Endodermal cell (in vitro differentiated cells): Measurements from ENCODE around the gene NOXA1. TPM values are rescaled to one million over a fixed set of nuclear protein-coding genes. Genes with fewer than 3 reads are reported as not detected.
"Not testable (repeated sequence)": the region's sequence is repeated elsewhere in the genome, so short reads cannot be mapped to it uniquely, and the experiment has no call there.

Source experiments
- DNase-seq: peaks from one replicate; pipeline ENCODE4 v3.0.0-alpha.2; 2017
- H3K27ac ChIP-seq: 2 replicates; pipeline ENCODE4 v1.5.1; 2013; ENCODE audit warnings: mild to moderate bottlenecking, low read depth, low read length, moderate library complexity
- H3K27me3 ChIP-seq: 2 replicates; pipeline ENCODE4 v1.6.1; 2013; ENCODE audit warnings: mild to moderate bottlenecking, low read length, moderate library complexity; ENCODE audit not compliant: insufficient read depth, control insufficient read depth, poor library complexity, severe bottlenecking
- H3K36me3 ChIP-seq: 2 replicates; pipeline ENCODE4 v1.7.0; 2013; ENCODE audit warnings: mild to moderate bottlenecking, low read length, moderate library complexity; ENCODE audit not compliant: control insufficient read depth, insufficient read depth
- H3K4me1 ChIP-seq: one replicate; pipeline ENCODE4 v1.7.0; 2013; ENCODE audit warnings: low read length; ENCODE audit not compliant: control insufficient read depth, insufficient read depth
- H3K4me3 ChIP-seq: 2 replicates; pipeline ENCODE4 v1.5.1; 2013; ENCODE audit warnings: mild to moderate bottlenecking, low read length, moderate library complexity
- H3K9ac ChIP-seq: 2 replicates; pipeline ENCODE4 v1.6.1; 2013; ENCODE audit warnings: mild to moderate bottlenecking, low read length, moderate library complexity; ENCODE audit not compliant: poor library complexity, severe bottlenecking; ENCODE audit errors: extremely low read depth
- H3K9me3 ChIP-seq: 2 replicates; pipeline ENCODE4 v1.6.1; 2013; ENCODE audit warnings: mild to moderate bottlenecking, low read length, moderate library complexity; ENCODE audit not compliant: control insufficient read depth
- H3K27ac Mint-ChIP-seq: 2 replicates; pipeline ENCODE4 v1.8.0; 2020; ENCODE audit warnings: mixed read lengths
- H3K27me3 Mint-ChIP-seq: 2 replicates; pipeline ENCODE4 v1.8.0; 2021; ENCODE audit warnings: mild to moderate bottlenecking, mixed read lengths; ENCODE audit not compliant: insufficient read depth
- H3K36me3 Mint-ChIP-seq: 2 replicates; pipeline ENCODE4 v1.8.0; 2020; ENCODE audit warnings: low read depth, mixed read lengths
- H3K4me1 Mint-ChIP-seq: 2 replicates; pipeline ENCODE4 v1.8.0; 2020; ENCODE audit warnings: mixed read lengths
- H3K4me3 Mint-ChIP-seq: 2 replicates; pipeline ENCODE4 v1.8.0; 2020; ENCODE audit warnings: mild to moderate bottlenecking, moderate library complexity, mixed read lengths
- H3K9me3 Mint-ChIP-seq: 2 replicates; pipeline ENCODE4 v1.8.0; 2020; ENCODE audit warnings: mild to moderate bottlenecking, mixed read lengths
- WGBS, 2 experiments: methylation state at CpG; one replicate each; pipeline versions ENCODE4 v1.1.5 to v1.1.7; 2013; ENCODE audit warnings: missing lambda C conversion rate in 2 of 2, mixed read lengths in 1 of 2; ENCODE audit not compliant: insufficient coverage in 1 of 2, insufficient read length in 1 of 2; 5-methylcytosine and 5-hydroxymethylcytosine counted together
- total RNA-seq, 2 donors: library from RNA; stranded (reverse); fragmentation: NEBNext Ultra II Directional in 1 of 2; extraction: Animal tissue kit (Norgen Biotek cat#: 25700) in 1 of 2; gene quantifications; 2 replicates in 1 of 2; 3 replicates in 1 of 2; pipeline ENCODE4 v1.2.1, GENCODE V29; 2021
- TF ChIP-seq, protein P1 (sequence below): fragments of 200-600 bp; sonication (generic); conservative IDR thresholded peaks from 2 replicates; pipeline ENCODE4 v1.5.0; 2021; ENCODE audit warnings: antibody characterized with exemption, mild to moderate bottlenecking

Gene NOXA1
- total RNA-seq, 2 donors from 2014 or later, result 5.0 to 5.9 TPM

GRCh38 chr9:137464291-137464999 lies 41.3 kb downstream of the NOXA1 start:
- Histone ChIP-seq H3K27me3 (no peaks in the 10 kb centered on the region), H3K9ac (no peak overlapping the region), H3K4me3 (no peak overlapping the region), H3K4me1 (no peaks in the 10 kb centered on the region), H3K9me3 (no peaks in the 10 kb centered on the region), H3K27ac (no peak overlapping the region), H3K36me3 (no peaks in the 10 kb centered on the region)
- no peak overlapping the region for H3K27ac Mint-ChIP-seq
- H3K4me1 Mint-ChIP-seq, result no peaks in the 10 kb centered on the region
- no peak overlapping the region for H3K4me3 Mint-ChIP-seq
- peaks cover 34% of the 10 kb centered on the region for H3K27me3 Mint-ChIP-seq
- DNase-seq, result no peak
- no peaks in the 10 kb centered on the region for H3K9me3 Mint-ChIP-seq
- WGBS, 2 experiments, result 92 to 96% methylated on average over 19 to 28 of the region's 28 CpGs
- TF ChIP-seq, protein P1, sequence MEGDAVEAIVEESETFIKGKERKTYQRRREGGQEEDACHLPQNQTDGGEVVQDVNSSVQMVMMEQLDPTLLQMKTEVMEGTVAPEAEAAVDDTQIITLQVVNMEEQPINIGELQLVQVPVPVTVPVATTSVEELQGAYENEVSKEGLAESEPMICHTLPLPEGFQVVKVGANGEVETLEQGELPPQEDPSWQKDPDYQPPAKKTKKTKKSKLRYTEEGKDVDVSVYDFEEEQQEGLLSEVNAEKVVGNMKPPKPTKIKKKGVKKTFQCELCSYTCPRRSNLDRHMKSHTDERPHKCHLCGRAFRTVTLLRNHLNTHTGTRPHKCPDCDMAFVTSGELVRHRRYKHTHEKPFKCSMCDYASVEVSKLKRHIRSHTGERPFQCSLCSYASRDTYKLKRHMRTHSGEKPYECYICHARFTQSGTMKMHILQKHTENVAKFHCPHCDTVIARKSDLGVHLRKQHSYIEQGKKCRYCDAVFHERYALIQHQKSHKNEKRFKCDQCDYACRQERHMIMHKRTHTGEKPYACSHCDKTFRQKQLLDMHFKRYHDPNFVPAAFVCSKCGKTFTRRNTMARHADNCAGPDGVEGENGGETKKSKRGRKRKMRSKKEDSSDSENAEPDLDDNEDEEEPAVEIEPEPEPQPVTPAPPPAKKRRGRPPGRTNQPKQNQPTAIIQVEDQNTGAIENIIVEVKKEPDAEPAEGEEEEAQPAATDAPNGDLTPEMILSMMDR, result no peak
- no peaks in the 10 kb centered on the region for H3K36me3 Mint-ChIP-seq

DNA sequence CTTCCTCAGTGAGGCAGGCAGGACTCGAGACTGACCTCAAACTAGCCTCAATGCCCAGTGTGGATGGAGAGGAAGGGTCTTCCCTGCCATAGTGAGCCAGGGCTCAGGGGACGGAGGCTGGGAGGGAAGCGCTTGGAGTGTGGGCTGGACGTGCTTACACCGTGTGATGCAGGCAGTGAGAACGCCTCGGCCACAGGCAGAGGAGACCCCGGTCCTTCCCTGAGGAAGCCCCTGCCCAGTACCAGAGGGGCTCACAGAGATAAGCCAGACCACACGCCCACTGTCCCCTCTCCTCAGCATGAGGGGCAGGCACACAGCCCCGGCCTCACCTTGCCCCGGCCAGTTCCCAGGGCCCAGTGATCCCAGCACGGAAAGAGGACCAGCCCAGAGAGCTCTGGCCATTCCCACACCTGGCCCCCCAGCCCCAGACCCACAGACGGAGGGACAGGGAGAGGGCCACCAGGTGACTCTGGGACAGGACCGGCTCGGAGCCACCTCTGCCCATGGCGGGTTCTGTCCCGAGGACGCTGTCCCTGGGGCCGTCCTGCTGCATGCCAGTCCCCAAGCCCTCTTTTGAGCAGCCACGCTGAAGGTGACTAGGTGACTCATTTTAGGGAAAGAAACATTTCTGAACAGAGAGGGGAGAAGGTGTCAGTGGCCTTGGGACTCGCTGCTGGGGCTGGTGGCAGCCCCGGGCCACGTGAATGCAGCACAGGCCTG lies 42.0 kb downstream of the NOXA1 start:
- H3K9me3 ChIP-seq, result no peaks in the 10 kb centered on the region
- H3K9ac ChIP-seq, result no peak overlapping the region
- no peak for DNase-seq
- H3K4me1 Mint-ChIP-seq, result no peaks in the 10 kb centered on the region
- H3K4me3 ChIP-seq, result no peak overlapping the region
- WGBS, 2 experiments, result 91 to 100% methylated on average over 6 to 23 of the region's 23 CpGs
- no peak overlapping the region for H3K27ac Mint-ChIP-seq
- H3K27me3 ChIP-seq, result no peaks in the 10 kb centered on the region
- no peaks in the 10 kb centered on the region for H3K36me3 ChIP-seq
- TF ChIP-seq, protein P1, result no peak
- H3K4me3 Mint-ChIP-seq, result no peak overlapping the region
- peaks cover 30% of the 10 kb centered on the region for H3K27me3 Mint-ChIP-seq
- H3K9me3 Mint-ChIP-seq, result no peaks in the 10 kb centered on the region
- H3K27ac ChIP-seq, result no peak overlapping the region
- no peaks in the 10 kb centered on the region for H3K36me3 Mint-ChIP-seq
- H3K4me1 ChIP-seq, result no peaks in the 10 kb centered on the region

DNA sequence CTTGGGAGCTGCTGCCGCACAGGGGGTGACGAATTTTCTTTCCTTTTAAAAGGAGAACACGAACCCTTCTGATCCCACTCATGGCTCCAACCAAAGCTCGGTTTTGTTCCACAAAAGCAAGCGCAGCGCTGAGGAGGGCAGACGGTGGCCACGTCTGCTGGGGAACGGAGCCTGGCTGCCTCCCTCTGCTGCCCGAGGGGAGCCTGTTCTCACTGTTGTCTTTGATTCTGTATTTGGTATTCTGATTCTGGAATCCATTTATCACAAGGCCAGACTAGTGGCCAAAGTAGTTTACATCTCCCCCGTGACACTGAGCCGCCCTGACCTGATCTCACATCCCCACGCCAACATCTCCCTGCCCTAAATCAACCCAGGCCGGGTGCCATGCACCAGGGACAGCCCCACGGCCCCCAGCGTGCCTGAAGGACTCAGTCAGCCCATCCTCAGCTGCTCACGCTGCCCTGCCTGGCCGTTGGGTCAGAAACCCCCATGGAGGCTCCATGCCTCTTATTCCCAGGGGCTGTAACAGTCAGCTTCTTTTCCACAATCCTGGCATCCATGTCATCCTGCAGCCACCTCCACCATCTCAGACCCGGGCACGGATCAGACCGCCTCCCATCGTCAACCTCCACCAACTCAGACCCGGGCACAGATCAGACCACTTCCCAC lies 42.7 kb downstream of the NOXA1 start:
- H3K36me3 ChIP-seq, result no peaks in the 10 kb centered on the region
- H3K4me1 ChIP-seq, result no peaks in the 10 kb centered on the region
- Mint-ChIP-seq H3K27ac (no peak overlapping the region), H3K36me3 (no peaks in the 10 kb centered on the region), H3K9me3 (no peaks in the 10 kb centered on the region), H3K4me1 (no peaks in the 10 kb centered on the region), H3K4me3 (no peak overlapping the region), H3K27me3 (peaks cover 26% of the 10 kb centered on the region)
- TF ChIP-seq, protein P1, result no peak
- H3K9ac ChIP-seq, result no peak overlapping the region
- no peak for DNase-seq
- 90 to 93% methylated on average over 19 to 23 of the region's 23 CpGs for WGBS, 2 experiments
- H3K27me3 ChIP-seq, result no peaks in the 10 kb centered on the region
- no peak overlapping the region for H3K4me3 ChIP-seq
- H3K9me3 ChIP-seq, result no peaks in the 10 kb centered on the region
- no peak overlapping the region for H3K27ac ChIP-seq

DNA sequence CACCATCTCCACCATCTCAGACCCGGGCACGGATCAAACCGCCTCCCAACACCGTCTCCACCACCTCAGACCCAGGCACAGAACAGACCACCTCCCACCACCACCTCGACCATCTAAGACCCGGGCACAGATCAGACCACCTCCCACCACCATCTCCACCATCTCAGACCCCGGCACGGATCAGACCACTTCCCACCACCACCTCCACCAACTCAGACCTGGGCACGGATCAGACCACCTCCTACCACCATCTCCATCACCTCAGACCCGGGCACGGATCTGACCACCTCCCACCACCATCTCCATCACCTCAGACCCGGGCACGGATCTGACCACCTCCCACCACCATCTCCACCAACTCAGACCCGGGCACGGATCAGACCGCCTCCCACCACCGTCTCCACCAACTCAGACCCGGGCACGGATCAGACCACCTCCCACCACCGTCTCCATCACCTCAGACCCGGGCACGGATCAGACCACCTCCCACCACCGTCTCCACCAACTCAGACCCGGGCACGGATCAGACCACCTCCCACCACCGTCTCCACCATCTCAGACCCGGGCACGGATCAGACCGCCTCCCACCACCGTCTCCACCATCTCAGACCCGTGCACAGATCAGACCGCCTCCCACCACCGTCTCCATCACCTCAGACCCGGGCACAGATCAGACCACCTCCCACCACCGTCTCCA lies 43.3 kb downstream of the NOXA1 start:
- H3K36me3 ChIP-seq, H3K4me3 Mint-ChIP-seq, H3K27me3 ChIP-seq, H3K9me3 ChIP-seq, H3K27ac Mint-ChIP-seq, H3K4me1 Mint-ChIP-seq, H3K4me3 ChIP-seq, H3K27ac ChIP-seq, H3K36me3 Mint-ChIP-seq, H3K9ac ChIP-seq, H3K4me1 ChIP-seq, H3K9me3 Mint-ChIP-seq, DNase-seq: not testable (repeated sequence)
- 93 to 100% methylated on average over 3 to 35 of the region's 35 CpGs for WGBS, 2 experiments
- H3K27me3 Mint-ChIP-seq, result peaks cover 22% of the 10 kb centered on the region
